ENCODE results near the gene PLSCR4. TPM values are rescaled to one million over a fixed set of nuclear protein-coding genes. Genes with fewer than 3 reads are reported as not detected.

PLSCR4 gene
- total RNA-seq, 1 donor from 2014 or later: 11.3 TPM

DNA sequence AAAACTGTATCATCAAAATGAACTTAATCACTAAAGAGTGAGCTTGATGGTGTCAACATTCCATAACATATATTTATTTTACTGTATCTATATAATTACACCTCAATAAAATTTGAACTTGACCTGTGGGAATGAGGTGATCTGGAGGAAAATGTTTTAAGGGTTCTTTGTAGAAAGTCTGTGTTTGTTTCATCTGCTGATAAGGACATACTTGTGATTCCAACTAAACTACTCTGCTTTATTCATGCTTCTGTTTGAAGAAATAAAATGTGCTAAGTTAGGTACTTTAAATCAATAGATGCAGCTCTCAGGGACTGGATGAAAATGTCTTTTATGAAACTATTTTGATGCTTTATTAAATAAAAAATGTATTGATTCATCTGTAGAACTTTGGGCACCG is 78.3 kb downstream of the PLSCR4 start:
- TF ChIP-seq, protein P1, sequence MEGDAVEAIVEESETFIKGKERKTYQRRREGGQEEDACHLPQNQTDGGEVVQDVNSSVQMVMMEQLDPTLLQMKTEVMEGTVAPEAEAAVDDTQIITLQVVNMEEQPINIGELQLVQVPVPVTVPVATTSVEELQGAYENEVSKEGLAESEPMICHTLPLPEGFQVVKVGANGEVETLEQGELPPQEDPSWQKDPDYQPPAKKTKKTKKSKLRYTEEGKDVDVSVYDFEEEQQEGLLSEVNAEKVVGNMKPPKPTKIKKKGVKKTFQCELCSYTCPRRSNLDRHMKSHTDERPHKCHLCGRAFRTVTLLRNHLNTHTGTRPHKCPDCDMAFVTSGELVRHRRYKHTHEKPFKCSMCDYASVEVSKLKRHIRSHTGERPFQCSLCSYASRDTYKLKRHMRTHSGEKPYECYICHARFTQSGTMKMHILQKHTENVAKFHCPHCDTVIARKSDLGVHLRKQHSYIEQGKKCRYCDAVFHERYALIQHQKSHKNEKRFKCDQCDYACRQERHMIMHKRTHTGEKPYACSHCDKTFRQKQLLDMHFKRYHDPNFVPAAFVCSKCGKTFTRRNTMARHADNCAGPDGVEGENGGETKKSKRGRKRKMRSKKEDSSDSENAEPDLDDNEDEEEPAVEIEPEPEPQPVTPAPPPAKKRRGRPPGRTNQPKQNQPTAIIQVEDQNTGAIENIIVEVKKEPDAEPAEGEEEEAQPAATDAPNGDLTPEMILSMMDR (IDR thresholded peaks at IDR 0.05; ENCODE audit: unreplicated experiment): no peak
- Mint-ChIP-seq H3K27ac (ENCODE audit: unreplicated experiment) (no peak overlapping the region), H3K4me3 (ENCODE audit: unreplicated experiment) (no peak overlapping the region), H3K36me3 (ENCODE audit: low read depth, unreplicated experiment) (no peaks in the 10 kb centered on the region), H3K27me3 (ENCODE audit: unreplicated experiment) (peaks cover 2% of the 10 kb centered on the region), H3K9me3 (ENCODE audit: unreplicated experiment) (no peaks in the 10 kb centered on the region), H3K4me1 (ENCODE audit: unreplicated experiment) (no peaks in the 10 kb centered on the region)
- no peak for DNase-seq (ENCODE audit: low spot score)

DNA sequence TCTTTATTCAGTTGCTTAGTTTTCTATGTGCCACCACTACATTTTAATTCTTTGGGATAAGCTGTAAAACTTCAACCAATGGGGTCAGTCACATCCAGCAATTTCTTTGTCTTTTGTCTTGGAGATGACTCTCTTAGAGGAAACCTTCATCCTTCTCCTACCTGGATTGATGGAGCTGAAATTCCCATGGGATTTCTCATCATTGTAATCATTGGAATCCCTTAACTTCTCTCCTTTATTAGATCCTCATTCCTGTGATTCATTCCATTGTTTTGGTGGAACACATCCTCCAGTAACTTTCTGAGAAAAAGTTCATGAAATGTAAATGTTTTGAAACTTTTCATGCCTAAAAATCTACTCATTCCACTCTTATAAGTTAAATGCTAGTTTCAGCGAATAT is 80.3 kb downstream of the PLSCR4 start:
- Mint-ChIP-seq H3K27me3 (ENCODE audit: unreplicated experiment) (peaks cover 2% of the 10 kb centered on the region), H3K4me3 (ENCODE audit: unreplicated experiment) (no peak overlapping the region), H3K27ac (ENCODE audit: unreplicated experiment) (no peak overlapping the region), H3K4me1 (ENCODE audit: unreplicated experiment) (peaks cover 4% of the 10 kb centered on the region), H3K9me3 (ENCODE audit: unreplicated experiment) (no peaks in the 10 kb centered on the region), H3K36me3 (ENCODE audit: low read depth, unreplicated experiment) (no peaks in the 10 kb centered on the region)
- TF ChIP-seq, protein P1 (IDR thresholded peaks at IDR 0.05; ENCODE audit: unreplicated experiment): no peak
- no peak for DNase-seq (ENCODE audit: low spot score)

DNA sequence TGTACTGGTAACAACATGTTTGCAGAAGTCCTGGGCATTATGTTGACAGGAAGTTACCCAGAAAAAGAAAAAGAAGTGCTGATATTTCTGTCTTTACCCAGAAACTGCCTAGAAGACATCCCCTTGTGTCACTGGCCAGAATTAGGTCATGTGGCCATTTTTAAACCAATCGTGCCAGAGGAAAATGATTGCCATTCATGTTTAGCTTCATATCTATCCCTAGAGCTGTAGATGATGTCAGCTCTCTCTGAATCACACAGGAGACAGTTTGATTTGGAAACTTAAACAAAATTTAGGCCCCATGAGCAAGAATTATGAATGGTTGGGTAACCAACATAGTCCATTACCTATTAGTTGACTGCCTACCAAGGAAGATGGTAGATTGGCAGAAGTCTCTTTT is 81.0 kb downstream of the PLSCR4 start:
- H3K27me3 Mint-ChIP-seq (ENCODE audit: unreplicated experiment): peaks cover 2% of the 10 kb centered on the region

DNA sequence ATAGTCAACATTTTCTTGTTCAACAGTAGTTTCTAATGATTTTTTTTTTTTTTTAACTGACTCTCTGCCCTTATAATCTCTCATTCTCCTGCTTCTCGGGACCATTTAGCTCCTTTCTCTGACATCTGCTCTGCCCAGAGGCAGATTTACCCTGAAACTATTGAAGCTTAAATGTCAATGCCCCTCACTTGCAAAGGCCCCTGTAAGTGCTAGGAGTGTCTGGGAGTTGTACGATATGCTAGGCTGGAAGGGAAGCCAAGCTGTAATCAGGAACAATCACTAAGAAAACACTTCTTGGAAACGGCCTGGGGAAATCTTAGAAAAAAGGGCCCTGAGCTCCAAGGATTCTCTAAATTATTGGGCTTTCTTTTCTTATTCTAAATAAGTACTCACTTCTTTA is 84.1 kb downstream of the PLSCR4 start:
- no peaks in the 10 kb centered on the region for H3K36me3 Mint-ChIP-seq (ENCODE audit: low read depth, unreplicated experiment)
- H3K27ac Mint-ChIP-seq (ENCODE audit: unreplicated experiment): no peak overlapping the region
- H3K4me1 Mint-ChIP-seq (ENCODE audit: unreplicated experiment): peaks cover 19% of the 10 kb centered on the region
- H3K9me3 Mint-ChIP-seq (ENCODE audit: unreplicated experiment): no peaks in the 10 kb centered on the region
- TF ChIP-seq, protein P1 (IDR thresholded peaks at IDR 0.05; ENCODE audit: unreplicated experiment): no peak
- H3K4me3 Mint-ChIP-seq (ENCODE audit: unreplicated experiment): no peak overlapping the region
- DNase-seq (ENCODE audit: low spot score): no peak
- H3K27me3 Mint-ChIP-seq (ENCODE audit: unreplicated experiment): peaks cover 2% of the 10 kb centered on the region

More for the DNA sequence above, 81.0 kb downstream of the PLSCR4 start:
- Mint-ChIP-seq H3K36me3 (ENCODE audit: low read depth, unreplicated experiment) (no peaks in the 10 kb centered on the region), H3K4me1 (ENCODE audit: unreplicated experiment) (peaks cover 11% of the 10 kb centered on the region), H3K4me3 (ENCODE audit: unreplicated experiment) (no peak overlapping the region), H3K27ac (ENCODE audit: unreplicated experiment) (no peak overlapping the region), H3K9me3 (ENCODE audit: unreplicated experiment) (no peaks in the 10 kb centered on the region)
- TF ChIP-seq, protein P1 (IDR thresholded peaks at IDR 0.05; ENCODE audit: unreplicated experiment): no peak
- DNase-seq (ENCODE audit: low spot score): no peak

DNA sequence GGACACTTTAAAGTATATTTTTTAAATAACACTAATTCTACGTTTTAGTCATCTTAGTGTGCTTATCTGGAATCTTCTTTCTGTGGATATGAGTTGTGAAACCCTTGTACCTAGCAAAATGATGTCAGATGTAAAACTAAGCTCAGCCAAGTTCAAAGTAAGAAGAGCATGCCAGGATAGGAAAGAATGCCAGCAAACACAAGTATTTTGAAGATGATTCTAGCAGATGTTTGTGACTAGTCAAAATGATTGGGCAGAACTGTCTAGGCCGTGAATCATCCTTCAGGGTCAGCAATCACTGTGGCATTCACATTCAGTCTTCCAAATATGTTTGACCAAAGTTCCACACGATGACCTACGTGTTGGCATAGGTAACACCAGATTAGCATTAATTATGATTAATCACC is 84.5 kb downstream of the PLSCR4 start:
- no peak overlapping the region for H3K4me3 Mint-ChIP-seq (ENCODE audit: unreplicated experiment)
- TF ChIP-seq, protein P1 (IDR thresholded peaks at IDR 0.05; ENCODE audit: unreplicated experiment): no peak
- H3K27ac Mint-ChIP-seq (ENCODE audit: unreplicated experiment): no peak overlapping the region
- no peaks in the 10 kb centered on the region for H3K36me3 Mint-ChIP-seq (ENCODE audit: low read depth, unreplicated experiment)
- no peaks in the 10 kb centered on the region for H3K9me3 Mint-ChIP-seq (ENCODE audit: unreplicated experiment)
- peaks cover 2% of the 10 kb centered on the region for H3K27me3 Mint-ChIP-seq (ENCODE audit: unreplicated experiment)
- DNase-seq (ENCODE audit: low spot score): no peak
- peaks cover 23% of the 10 kb centered on the region for H3K4me1 Mint-ChIP-seq (ENCODE audit: unreplicated experiment)
